H9 (cell line): ENCODE results near the gene FRK. TPM values are rescaled to one million over a fixed set of nuclear protein-coding genes. Genes with fewer than 3 reads are reported as not detected.

Experiments used
- DNase-seq: peaks from one replicate; pipeline ENCODE4 v3.0.0-alpha.2; 2017
- H2AFZ ChIP-seq: one replicate; pipeline ENCODE4 v1.6.1; 2013; ENCODE audit warnings: mild to moderate bottlenecking, low read length, control low read depth, moderate library complexity
- H2AK5ac ChIP-seq: 2 replicates; pipeline ENCODE4 v1.6.1; 2013; ENCODE audit warnings: low read length, control low read depth, mixed read lengths; ENCODE audit not compliant: insufficient read length
- H2BK120ac ChIP-seq: one replicate; pipeline ENCODE4 v1.6.1; 2013; ENCODE audit warnings: low read depth, mild to moderate bottlenecking, low read length, control low read depth, inconsistent platforms; ENCODE audit not compliant: poor library complexity, severe bottlenecking
- H2BK12ac ChIP-seq: 2 replicates; pipeline ENCODE4 v1.6.1; 2013; ENCODE audit warnings: low read length, control low read depth, mixed read lengths, low read depth; ENCODE audit not compliant: insufficient read length
- H2BK15ac ChIP-seq: 2 replicates; pipeline ENCODE4 v1.6.1; 2013; ENCODE audit warnings: low read depth, low read length, control low read depth
- H2BK20ac ChIP-seq: one replicate; pipeline ENCODE4 v1.6.1; 2013; ENCODE audit warnings: low read depth, mild to moderate bottlenecking, low read length, control low read depth, inconsistent platforms; ENCODE audit not compliant: poor library complexity, severe bottlenecking
- H2BK5ac ChIP-seq: 2 replicates; pipeline ENCODE4 v1.6.1; 2013; ENCODE audit warnings: low read length, control low read depth, mixed read lengths; ENCODE audit not compliant: insufficient read length
- H3K14ac ChIP-seq: 2 replicates; pipeline ENCODE4 v1.6.1; 2013; ENCODE audit warnings: low read length, control low read depth; ENCODE audit not compliant: insufficient read depth
- H3K18ac ChIP-seq: 2 replicates; pipeline ENCODE4 v1.6.1; 2013; ENCODE audit warnings: low read depth, mild to moderate bottlenecking, mixed read lengths, low read length, control low read depth; ENCODE audit not compliant: insufficient read length
- H3K23ac ChIP-seq: 2 replicates; pipeline ENCODE4 v1.6.1; 2013; ENCODE audit warnings: low read length, control low read depth, mixed read lengths, low read depth; ENCODE audit not compliant: insufficient read length
- H3K23me2 ChIP-seq: 2 replicates; pipeline ENCODE4 v1.6.1; 2013; ENCODE audit warnings: low read depth, mild to moderate bottlenecking, mixed read lengths, low read length, control low read depth; ENCODE audit not compliant: insufficient read length, poor library complexity, severe bottlenecking
- H3K27ac ChIP-seq: 2 replicates; pipeline ENCODE4 v1.5.1; 2013; ENCODE audit warnings: low read length, control low read depth, mixed read lengths, low read depth; ENCODE audit not compliant: insufficient read length
- H3K27me3 ChIP-seq: 2 replicates; pipeline ENCODE4 v1.6.1; 2013; ENCODE audit warnings: low read length, control low read depth, inconsistent platforms; ENCODE audit not compliant: insufficient read depth
- H3K4ac ChIP-seq: 2 replicates; pipeline ENCODE4 v1.6.1; 2013; ENCODE audit warnings: low read depth, mild to moderate bottlenecking, control low read depth, inconsistent platforms, low read length, moderate library complexity
- H3K4me1 ChIP-seq: 2 replicates; pipeline ENCODE4 v1.6.1; 2013; ENCODE audit warnings: low read length, control low read depth, inconsistent platforms; ENCODE audit not compliant: insufficient read depth
- H3K4me2 ChIP-seq: 2 replicates; pipeline ENCODE4 v1.6.1; 2013; ENCODE audit warnings: low read length, control low read depth, mixed read lengths; ENCODE audit not compliant: insufficient read length, insufficient read depth
- H3K56ac ChIP-seq: 2 replicates; pipeline ENCODE4 v1.6.1; 2013; ENCODE audit warnings: low read depth, mild to moderate bottlenecking, mixed read lengths, low read length, control low read depth; ENCODE audit not compliant: insufficient read length
- H3K79me1 ChIP-seq: 2 replicates; pipeline ENCODE4 v1.6.1; 2013; ENCODE audit warnings: low read depth, mild to moderate bottlenecking, moderate library complexity, low read length, control low read depth, inconsistent platforms; ENCODE audit not compliant: insufficient read depth, poor library complexity, severe bottlenecking
- H3K79me2 ChIP-seq: 2 replicates; pipeline ENCODE4 v1.6.1; 2013; ENCODE audit warnings: low read length, control low read depth, inconsistent platforms; ENCODE audit not compliant: insufficient read depth
- H3K9ac ChIP-seq: 2 replicates; pipeline ENCODE4 v1.6.1; 2013; ENCODE audit warnings: low read length, control low read depth, mixed read lengths; ENCODE audit not compliant: insufficient read length; ENCODE audit errors: extremely low read depth
- H3K9me3 ChIP-seq: one replicate; pipeline ENCODE4 v1.6.1; 2013; ENCODE audit warnings: low read depth, low read length, inconsistent platforms; ENCODE audit not compliant: control insufficient read depth
- H3T11ph ChIP-seq: one replicate; pipeline ENCODE4 v1.6.1; 2013; ENCODE audit warnings: mild to moderate bottlenecking, low read length, control low read depth, inconsistent platforms
- H4K20me1 ChIP-seq: one replicate; pipeline ENCODE4 v1.6.1; 2013; ENCODE audit not compliant: control insufficient read depth, insufficient read length, insufficient read depth
- H4K5ac ChIP-seq: 2 replicates; pipeline ENCODE4 v1.6.1; 2013; ENCODE audit warnings: low read depth, mild to moderate bottlenecking, mixed read lengths, low read length, control low read depth; ENCODE audit not compliant: insufficient read length
- H4K8ac ChIP-seq: replicated peaks from 2 replicates; pipeline ENCODE4 v1.6.1; 2013; ENCODE audit warnings: low read length, control low read depth, mixed read lengths, low read depth; ENCODE audit not compliant: insufficient read length
- H4K91ac ChIP-seq: 2 replicates; pipeline ENCODE4 v1.6.1; 2013; ENCODE audit warnings: low read depth, mild to moderate bottlenecking, moderate library complexity, mixed read lengths, low read length, control low read depth; ENCODE audit not compliant: insufficient read length
- H3K27ac Mint-ChIP-seq, 3 experiments: 2 replicates in 2 of 3; 3 replicates in 1 of 3; pipeline ENCODE4 v1.8.0; 2020 to 2021; ENCODE audit warnings: mixed read lengths in 3 of 3, mild to moderate bottlenecking in 1 of 3, moderate library complexity in 1 of 3
- H3K27me3 Mint-ChIP-seq: 2 replicates; pipeline ENCODE4 v1.8.0; 2021; ENCODE audit warnings: low read depth, mild to moderate bottlenecking, moderate library complexity, mixed read lengths
- H3K36me3 Mint-ChIP-seq, 3 experiments: 2 replicates in 2 of 3; 3 replicates in 1 of 3; pipeline ENCODE4 v1.8.0; 2020 to 2021; ENCODE audit warnings: low read depth in 3 of 3, mixed read lengths in 3 of 3; ENCODE audit not compliant: insufficient read depth in 1 of 3
- H3K4me1 Mint-ChIP-seq, 2 experiments: 2 replicates each; pipeline ENCODE4 v1.8.0; 2020; ENCODE audit warnings: mixed read lengths in 2 of 2
- H3K4me3 Mint-ChIP-seq, 2 experiments: 2 replicates in 1 of 2; 3 replicates in 1 of 2; pipeline ENCODE4 v1.8.0; 2020 to 2021; ENCODE audit warnings: mild to moderate bottlenecking in 2 of 2, mixed read lengths in 2 of 2, moderate library complexity in 1 of 2
- H3K9me3 Mint-ChIP-seq, 2 experiments: 2 replicates in 1 of 2; 3 replicates in 1 of 2; pipeline ENCODE4 v1.8.0; 2020; ENCODE audit warnings: mild to moderate bottlenecking in 2 of 2, mixed read lengths in 2 of 2, moderate library complexity in 1 of 2
- CTCF ChIP-seq: fragments of 200-600 bp; sonication (generic); conservative IDR thresholded peaks from 3 replicates; pipeline ENCODE4 v1.8.0; 2021; ENCODE audit warnings: antibody characterized with exemption, mild to moderate bottlenecking
- WGBS: extraction: QIAGEN DNeasy Blood & Tissue Kit; methylation state at CpG from one replicate; pipeline ENCODE4 v1.1.7; 2013; ENCODE audit warnings: missing lambda C conversion rate, low lambda C conversion rate, mixed read lengths; ENCODE audit not compliant: insufficient read length; ENCODE audit errors: extremely low coverage; 5-methylcytosine and 5-hydroxymethylcytosine counted together
- total RNA-seq: library from RNA; stranded (reverse); gene quantifications from 2 replicates; pipeline ENCODE4 v1.2.1, GENCODE V29; 2021

The FRK gene
- total RNA-seq, 1 experiment from 2014 or later, result 0.15 TPM

- Mint-ChIP-seq H3K4me1 (0 out of 4 replicates have a peak, but pooled peaks cover 0 to 2% of the 10 kb centered on the region in 2 experiments), H3K9me3 (no peaks in the 10 kb centered on the region), H3K27me3 (no peaks in the 10 kb centered on the region), H3K27ac (no peak overlapping the region), H3K36me3 (no peaks in the 10 kb centered on the region), H3K4me3 (no peak overlapping the region)
- Histone ChIP-seq H3K79me1 (no peaks in the 10 kb centered on the region), H3K4me1 (no peaks in the 10 kb centered on the region), H2BK5ac (no peak overlapping the region), H3K14ac (no peak overlapping the region), H3K18ac (no peak overlapping the region), H3K56ac (no peak overlapping the region), H2AK5ac (no peak overlapping the region), H4K91ac (no peak overlapping the region), H3K27ac (no peak overlapping the region), H2BK120ac (no peak overlapping the region), H4K5ac (no peak overlapping the region), H2BK20ac (no peak overlapping the region), H3T11ph (no peak overlapping the region), H4K8ac (no peak overlapping the region), H2BK15ac (no peak overlapping the region), H3K27me3 (no peaks in the 10 kb centered on the region), H4K20me1 (no peaks in the 10 kb centered on the region), H3K4ac (no peak overlapping the region), H2AFZ (no peak overlapping the region), H3K4me2 (no peak overlapping the region), H3K23me2 (no peaks in the 10 kb centered on the region), H3K23ac (no peak overlapping the region), H3K9me3 (no peaks in the 10 kb centered on the region), H3K79me2 (no peaks in the 10 kb centered on the region), H2BK12ac (no peak overlapping the region), H3K9ac (no peak overlapping the region)
- TF ChIP-seq CTCF, result no peak
- WGBS, result no CpG with 5 or more reads among the region's 2 CpGs
- DNase-seq, result no peak
These were observed 83.5 kb downstream of the FRK start for GRCh38 chr6:115977220-115977619.
